HG03575 (cell line): ENCODE measurements around the gene RAPGEF2.

ENCODE experiments used
- ATAC-seq: cut with Tn5 transposase; IDR thresholded peaks from one replicate; pipeline ENCODE4 v1.9.1; 2021; ENCODE audit not compliant: unreplicated experiment, insufficient number of reproducible peaks, low FRiP score; ENCODE audit errors: extremely low read depth

Gene RAPGEF2

GRCh38 chr4:159121371-159121770 lies 18.5 kb downstream of the RAPGEF2 start:
- ATAC-seq = no peak

GRCh38 chr4:159126716-159127115 lies 23.8 kb downstream of the RAPGEF2 start:
- ATAC-seq = no peak

- ATAC-seq = no peak
Observed at GRCh38 chr4:159127745-159128518, 25.1 kb downstream of the RAPGEF2 start.

- no peak for ATAC-seq
Observed at GRCh38 chr4:159129814-159130550, 27.1 kb downstream of the RAPGEF2 start.

- ATAC-seq = no peak
Observed at GRCh38 chr4:159131564-159131963, 28.7 kb downstream of the RAPGEF2 start.

GRCh38 chr4:159134429-159134828 lies 31.6 kb downstream of the RAPGEF2 start:
- ATAC-seq = no peak

- no peak for ATAC-seq
Observed at GRCh38 chr4:159137176-159137575, 34.3 kb downstream of the RAPGEF2 start.

GRCh38 chr4:159138436-159138835 lies 35.6 kb downstream of the RAPGEF2 start:
- no peak for ATAC-seq

- no peak for ATAC-seq
Observed at GRCh38 chr4:159141193-159141592, 38.3 kb downstream of the RAPGEF2 start.

GRCh38 chr4:159142241-159142640 lies 39.4 kb downstream of the RAPGEF2 start:
- ATAC-seq = no peak

GRCh38 chr4:159142681-159143384 lies 40.0 kb downstream of the RAPGEF2 start:
- ATAC-seq = no peak

GRCh38 chr4:159143687-159144086 lies 40.8 kb downstream of the RAPGEF2 start:
- no peak for ATAC-seq

- no peak for ATAC-seq
Observed at GRCh38 chr4:159144112-159144694, 41.3 kb downstream of the RAPGEF2 start.

GRCh38 chr4:159145318-159145991 lies 42.6 kb downstream of the RAPGEF2 start:
- ATAC-seq = no peak

- ATAC-seq = no peak
Observed at GRCh38 chr4:159145992-159146330, 43.1 kb downstream of the RAPGEF2 start.

GRCh38 chr4:159146488-159146887 lies 43.6 kb downstream of the RAPGEF2 start:
- no peak for ATAC-seq

GRCh38 chr4:159148441-159148840 lies 45.6 kb downstream of the RAPGEF2 start:
- ATAC-seq = no peak

GRCh38 chr4:159149666-159150065 lies 46.8 kb downstream of the RAPGEF2 start:
- no peak for ATAC-seq

- ATAC-seq = no peak
Observed at GRCh38 chr4:159150396-159150795, 47.5 kb downstream of the RAPGEF2 start.
